Activated B cell treated with CpG ODN at 0.5 μM for 24 hours (primary cell): ENCODE results near the gene MYH3. TPM values are rescaled to one million over a fixed set of nuclear protein-coding genes. Genes with fewer than 3 reads are reported as not detected.

Source experiments
- ATAC-seq: fragments of 200-7000 bp; cut with Tn5 transposase; one replicate; pipeline ENCODE4 v1.10.0; 2021; ENCODE audit warnings: low read depth, mild to moderate bottlenecking, moderate library complexity
- CTCF ChIA-PET: fragments of 350-600 bp; sonication (Branson Sonifier 250); formaldehyde crosslinking; loops from one replicate; lab custom pipeline; 2021; ENCODE audit warnings: antibody characterized with exemption; lab: Charles Lee
- POLR2A ChIA-PET: fragments of 350-600 bp; sonication (Branson Sonifier 250); formaldehyde crosslinking; loops from one replicate; lab custom pipeline; 2021; ENCODE audit warnings: antibody characterized with exemption; lab: Charles Lee
- DNase-seq: peaks from one replicate; pipeline ENCODE4 v3.0.0; 2022
- H3K27ac Mint-ChIP-seq: one replicate; pipeline ENCODE4 v1.8.0; 2020; ENCODE audit warnings: mixed read lengths
- H3K27me3 Mint-ChIP-seq: one replicate; pipeline ENCODE4 v1.8.0; 2021; ENCODE audit warnings: mixed read lengths
- H3K36me3 Mint-ChIP-seq: one replicate; pipeline ENCODE4 v1.8.0; 2021; ENCODE audit warnings: low read depth, mixed read lengths
- H3K4me1 Mint-ChIP-seq: one replicate; pipeline ENCODE4 v1.8.0; 2021; ENCODE audit warnings: mixed read lengths
- H3K4me3 Mint-ChIP-seq: one replicate; pipeline ENCODE4 v1.8.0; 2020; ENCODE audit warnings: mild to moderate bottlenecking, mixed read lengths
- H3K9me3 Mint-ChIP-seq: one replicate; pipeline ENCODE4 v1.8.0; 2020; ENCODE audit warnings: mixed read lengths
- CTCF ChIP-seq: fragments of 200-600 bp; IDR thresholded peaks from one replicate; pipeline ENCODE4 v1.8.0; 2022; ENCODE audit warnings: antibody characterized with exemption, mild to moderate bottlenecking
- intact Hi-C: fragments of 100-400 bp; cut with micrococcal nuclease; formaldehyde crosslinking; loops from one replicate; pipeline ENCODE4 v1.15.1; 2024
- total RNA-seq: library from RNA; stranded (reverse); gene quantifications from 2 replicates; pipeline ENCODE4 v1.2.3, GENCODE V29; 2022

Gene MYH3
- total RNA-seq, 1 donor from 2014 or later: 5.9 TPM

GRCh38 chr17:10613775-10614513 lies 43.2 kb downstream of the MYH3 start:
- intact Hi-C loops: loop anchor here (1.0 to 10.0 kb wide), 4 partner anchors 287 to 1039 kb away; partner anchors contain the start of genes CFAP52 and STX8
- ATAC-seq: no peak

GRCh38 chr17:10612957-10613744 lies 44.0 kb downstream of the MYH3 start:
- no peak for ATAC-seq
- CTCF ChIA-PET: interaction anchor here (5.3 kb wide), 1 partner anchor 688 kb away, joined by 56 read pairs; no protein-coding TSS in a partner anchor
- H3K36me3 Mint-ChIP-seq: no peaks in the 10 kb centered on the region
- H3K4me3 Mint-ChIP-seq: no peak overlapping the region
- intact Hi-C loops: loop anchor here (10.0 kb wide), 1 partner anchor 1038 kb away; the partner anchor contains the start of genes CFAP52 and STX8
- H3K4me1 Mint-ChIP-seq: no peaks in the 10 kb centered on the region
- H3K27ac Mint-ChIP-seq: no peak overlapping the region
- no peak for DNase-seq
- POLR2A ChIA-PET: no interaction called here
- H3K27me3 Mint-ChIP-seq: peaks cover 7% of the 10 kb centered on the region
- no peaks in the 10 kb centered on the region for H3K9me3 Mint-ChIP-seq
- no peak for TF ChIP-seq CTCF

More at GRCh38 chr17:10613775-10614513, 43.2 kb downstream of the MYH3 start:
- no peak for DNase-seq
- ChIA-PET CTCF (interaction anchor here (1.1 to 5.3 kb wide), 6 partner anchors 11 to 694 kb away, joined by 4 to 56 read pairs (median 10); no protein-coding TSS in a partner anchor), POLR2A (no interaction called here)
- Mint-ChIP-seq H3K36me3 (no peaks in the 10 kb centered on the region), H3K27me3 (peaks cover 9% of the 10 kb centered on the region), H3K9me3 (no peaks in the 10 kb centered on the region), H3K4me3 (no peak overlapping the region), H3K4me1 (no peaks in the 10 kb centered on the region), H3K27ac (no peak overlapping the region)
- TF ChIP-seq CTCF: no peak

GRCh38 chr17:10610884-10611283 lies 46.2 kb downstream of the MYH3 start:
- DNase-seq (no peak), ATAC-seq (no peak)
- CTCF ChIA-PET: interaction anchor here (0.7 kb wide), 1 partner anchor 13 kb away, joined by 3 read pairs; no protein-coding TSS in a partner anchor
- no peak for TF ChIP-seq CTCF
- Mint-ChIP-seq H3K9me3 (no peaks in the 10 kb centered on the region), H3K27ac (no peak overlapping the region), H3K36me3 (no peaks in the 10 kb centered on the region), H3K4me3 (no peak overlapping the region), H3K27me3 (peaks cover 5% of the 10 kb centered on the region), H3K4me1 (no peaks in the 10 kb centered on the region)
- POLR2A ChIA-PET: no interaction called here
- intact Hi-C loops: loop anchor here (10.0 kb wide), 1 partner anchor 1036 kb away; the partner anchor contains the start of genes CFAP52 and STX8

DNA sequence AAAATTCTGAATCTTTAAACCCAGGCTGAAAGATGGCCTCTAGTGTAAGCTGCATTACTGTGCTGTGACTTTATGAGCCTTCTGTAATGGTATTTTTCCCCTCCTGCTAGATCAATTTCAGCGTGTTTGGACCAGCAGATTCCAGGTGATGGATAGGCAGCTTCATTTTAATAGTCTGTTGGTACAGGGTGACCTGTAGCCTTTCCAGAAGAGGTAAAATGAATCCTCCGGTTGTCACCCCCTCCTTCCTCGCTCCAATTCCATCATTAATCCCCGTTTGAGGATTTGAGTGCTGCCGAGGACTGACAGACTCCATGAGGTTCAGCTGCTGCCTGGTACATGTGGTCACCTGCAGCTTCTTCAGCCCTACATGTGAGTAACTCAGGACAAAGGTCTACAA lies 48.9 kb downstream of the MYH3 start:
- Mint-ChIP-seq H3K9me3 (no peaks in the 10 kb centered on the region), H3K27me3 (peaks cover 2% of the 10 kb centered on the region), H3K4me1 (no peaks in the 10 kb centered on the region), H3K4me3 (no peak overlapping the region), H3K27ac (no peak overlapping the region), H3K36me3 (no peaks in the 10 kb centered on the region)
- ChIA-PET CTCF (interaction anchor here (1.2 to 1.5 kb wide), 2 partner anchors 9 to 683 kb away, joined by 5 to 10 read pairs; no protein-coding TSS in a partner anchor), POLR2A (no interaction called here)
- TF ChIP-seq CTCF: no peak
- intact Hi-C loops: no loop called here
- DNase-seq: no peak
- no peak for ATAC-seq

DNA sequence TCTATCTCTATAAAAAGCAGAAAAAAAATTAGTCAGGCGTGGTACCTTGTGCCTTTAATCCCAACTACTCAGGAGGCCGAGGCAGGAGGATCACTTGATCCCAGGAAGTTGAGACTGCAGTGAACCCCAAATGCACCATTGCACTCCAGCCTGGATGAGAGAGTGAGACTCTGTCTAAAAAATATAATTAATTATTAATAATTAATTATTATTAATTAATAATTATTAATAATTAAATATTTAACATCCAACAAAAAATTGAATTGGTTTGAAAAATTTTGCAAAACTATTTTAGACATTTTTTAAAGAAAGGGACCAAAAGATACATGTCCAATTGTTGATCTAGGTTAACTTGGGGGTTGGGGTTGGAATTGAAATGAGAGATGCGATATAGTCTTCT lies 51.0 kb downstream of the MYH3 start:
- ChIA-PET CTCF (no interaction called here), POLR2A (no interaction called here)
- no peak for TF ChIP-seq CTCF
- Mint-ChIP-seq H3K9me3 (no peaks in the 10 kb centered on the region), H3K4me3 (no peak overlapping the region), H3K27ac (no peak overlapping the region), H3K27me3 (peaks cover 4% of the 10 kb centered on the region), H3K36me3 (no peaks in the 10 kb centered on the region), H3K4me1 (no peaks in the 10 kb centered on the region)
- intact Hi-C loops: no loop called here
- ATAC-seq (no peak), DNase-seq (no peak)
